ENCODE results near the gene DPH1.
"Not testable (repeated sequence)": the region's sequence is repeated elsewhere in the genome, so short reads cannot be mapped to it uniquely, and the experiment has no call there.

DPH1 gene

DNA sequence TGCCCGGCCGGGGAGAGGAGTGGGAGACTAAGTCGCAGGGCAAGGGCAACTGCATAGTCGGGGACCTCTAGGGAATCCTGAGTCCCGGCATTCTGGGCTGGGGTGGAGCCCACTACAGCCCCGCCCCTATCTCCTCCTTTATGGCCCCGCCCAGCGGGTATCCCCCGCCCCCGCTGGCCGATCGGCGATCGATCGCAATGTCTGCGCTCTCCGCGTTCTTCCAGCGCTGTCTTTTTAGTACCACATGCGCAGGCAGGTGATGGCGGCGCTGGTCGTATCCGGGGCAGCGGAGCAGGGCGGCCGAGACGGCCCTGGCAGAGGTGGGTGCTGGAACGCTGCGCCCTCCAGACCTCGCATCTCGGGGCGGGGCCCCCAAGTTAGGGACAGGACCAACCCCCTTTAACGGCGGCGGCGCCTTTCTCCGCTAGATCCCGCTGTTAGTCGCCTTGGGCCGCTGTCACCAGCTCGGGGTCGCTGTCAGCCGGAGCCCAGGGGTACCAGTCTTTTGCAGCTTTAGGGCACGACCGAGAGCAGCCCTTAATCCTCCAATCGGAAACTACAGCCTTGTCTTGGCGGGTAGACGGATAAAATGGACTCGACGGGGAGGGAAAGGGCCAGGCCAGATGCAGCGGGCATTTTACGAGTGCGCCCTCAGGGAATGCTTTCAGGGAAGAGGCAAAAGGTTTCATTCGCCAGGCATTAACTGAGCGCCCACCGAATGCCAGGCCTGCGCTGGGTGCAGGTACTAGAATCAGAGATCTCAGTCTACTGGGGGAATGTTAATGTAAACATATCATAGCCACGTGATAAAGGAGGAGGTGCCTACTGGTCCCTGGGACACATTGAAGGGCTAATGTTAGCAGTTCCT, at the start of gene DPH1:
DPH1 (plus strand) TSS at position 243 of the 868 bp plus-strand sequence; CDS start at position 260, 17 bp downstream.
- no peak for TF ChIP-seq CTCF (IDR thresholded peaks at IDR 0.05; ENCODE audit: borderline replicate concordance, insufficient read depth, low read depth, low read length)
- peak within 1 kb of the TSS; percentile 100 for H3K4me3 ChIP-seq (ENCODE audit: low read depth, low read length)

GRCh38 chr17:1980665-1981250, 49.2 kb upstream of the DPH1 start:
- no peak overlapping the region for H3K4me3 ChIP-seq (ENCODE audit: low read depth, low read length)
- no peak for TF ChIP-seq CTCF (IDR thresholded peaks at IDR 0.05; ENCODE audit: borderline replicate concordance, insufficient read depth, low read depth, low read length)

- not testable (repeated sequence) for H3K4me3 ChIP-seq (ENCODE audit: low read depth, low read length)
Measured at GRCh38 chr17:1982793-1983366, 47.1 kb upstream of the DPH1 start.

DNA sequence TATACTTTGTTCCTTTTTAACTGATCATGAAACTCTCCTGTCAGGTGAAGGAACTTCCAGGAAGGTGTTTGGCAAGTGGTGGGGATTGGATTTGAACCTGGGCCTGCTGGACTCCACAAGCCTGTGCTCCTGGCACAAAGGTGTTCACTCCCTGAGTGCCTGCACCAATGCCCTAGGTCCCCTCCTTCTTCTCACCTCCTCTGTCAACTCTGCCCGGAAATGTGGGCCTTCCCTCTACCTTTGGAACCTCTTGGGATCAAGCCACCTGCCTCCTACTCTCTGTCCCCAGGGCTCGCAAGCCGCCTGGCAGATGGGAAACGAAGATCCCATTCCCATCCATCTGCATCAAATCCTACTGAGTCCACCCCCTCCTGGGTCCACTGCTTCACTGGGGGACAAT, 44.9 kb upstream of the DPH1 start:
- TF ChIP-seq CTCF (IDR thresholded peaks at IDR 0.05; ENCODE audit: borderline replicate concordance, insufficient read depth, low read depth, low read length): no peak
- no peak overlapping the region for H3K4me3 ChIP-seq (ENCODE audit: low read depth, low read length)

DNA sequence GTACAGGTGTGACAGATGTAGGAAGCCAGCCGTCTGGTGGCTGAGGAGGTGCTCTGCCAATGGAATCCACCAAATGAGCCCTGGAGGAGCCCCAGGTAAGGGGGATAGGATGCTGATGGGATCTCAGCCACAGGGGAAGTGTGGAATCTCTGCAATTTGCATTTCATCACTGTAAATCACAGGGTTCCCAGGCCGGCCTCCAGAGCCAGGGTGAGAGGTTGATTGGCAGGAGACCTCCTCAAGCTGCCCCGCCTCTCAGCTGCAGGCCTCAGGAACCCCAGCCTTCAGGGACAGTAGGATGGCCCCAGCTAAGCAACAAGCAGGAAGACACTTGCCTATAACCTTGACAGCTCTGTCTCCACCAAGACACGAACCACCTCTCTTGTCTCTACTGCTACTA, 44.3 kb upstream of the DPH1 start:
- TF ChIP-seq CTCF (IDR thresholded peaks at IDR 0.05; ENCODE audit: borderline replicate concordance, insufficient read depth, low read depth, low read length): no peak
- H3K4me3 ChIP-seq (ENCODE audit: low read depth, low read length): no peak overlapping the region

GRCh38 chr17:1986783-1987451, 43.0 kb upstream of the DPH1 start:
- no peak for TF ChIP-seq CTCF (IDR thresholded peaks at IDR 0.05; ENCODE audit: borderline replicate concordance, insufficient read depth, low read depth, low read length)
- H3K4me3 ChIP-seq (ENCODE audit: low read depth, low read length): no peak overlapping the region

GRCh38 chr17:1989135-1989534, 40.8 kb upstream of the DPH1 start:
- H3K4me3 ChIP-seq (ENCODE audit: low read depth, low read length): no peak overlapping the region
- TF ChIP-seq CTCF (IDR thresholded peaks at IDR 0.05; ENCODE audit: borderline replicate concordance, insufficient read depth, low read depth, low read length): no peak
